ENCODE data around the gene NEURL3. TPM values are rescaled to one million over a fixed set of nuclear protein-coding genes. Genes with fewer than 3 reads are reported as not detected.

NEURL3 gene
- total and polyA plus RNA-seq, 9 of the 15 experiments (the other 6 are each of a cell fraction or from before 2014, with no cell fraction given): not detected

- TF ChIP-seq SMC3 (conservative IDR thresholded peaks at IDR 0.05; ENCODE audit: insufficient read depth, low read depth, low read length) (no peak), SRF (CRISPR knock-in tag; IDR thresholded peaks at IDR 0.05) (no peak), ZBTB9 (CRISPR knock-in tag; IDR thresholded peaks at IDR 0.05) (0 out of 2 replicates have a peak, but pooled peaks have one; percentile 39), MAZ (CRISPR knock-in tag; conservative IDR thresholded peaks at IDR 0.05 in 1 of 2, IDR thresholded peaks at IDR 0.05 in 1 of 2) (0 out of 4 replicates have a peak, but pooled peaks of 1 of the 2 experiments have one; percentile 18), SPI1 (IDR thresholded peaks at IDR 0.05; ENCODE audit: borderline replicate concordance, low read depth, low read length) (peak; percentile 59; the same call in 1 of the 2 replicates)
- TF ChIP-seq, protein P1, sequence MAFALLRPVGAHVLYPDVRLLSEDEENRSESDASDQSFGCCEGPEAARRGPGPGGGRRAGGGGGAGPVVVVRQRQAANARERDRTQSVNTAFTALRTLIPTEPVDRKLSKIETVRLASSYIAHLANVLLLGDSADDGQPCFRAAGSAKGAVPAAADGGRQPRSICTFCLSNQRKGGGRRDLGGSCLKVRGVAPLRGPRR (CRISPR knock-in tag; IDR thresholded peaks at IDR 0.05): no peak
Observed at GRCh38 chr2:96485751-96486651, 19.2 kb downstream of the NEURL3 start (continued).

GRCh38 chr2:96485350-96485749 is 19.8 kb downstream of the NEURL3 start:
- H3K4me3 ChIP-seq: no peak overlapping the region
- DNase-seq (ENCODE audit: extremely low read depth in 1 of 4, low spot score in 3 of 4) (no peak), ATAC-seq (peak; percentile 38; the same call in 2 of the 3 replicates), FAIRE-seq (no peak)
- POLR2A ChIA-PET: interaction anchor here (0.9 kb wide), 1 partner anchor 9 kb away, joined by 3 read pairs; no protein-coding TSS in a partner anchor
- 8% methylated on average over 9 of the region's 9 CpGs for WGBS (ENCODE audit: insufficient coverage, low coverage, missing lambda C conversion rate)
- peak overlapping the region; percentile 78; the same call in 1 of the 2 replicates for H2AFZ ChIP-seq (ENCODE audit: low read depth, low read length)
- intact Hi-C loops (cut with micrococcal nuclease): no loop called here
- no peaks in the 10 kb centered on the region for H3K36me3 ChIP-seq (ENCODE audit: control insufficient read depth, insufficient read depth, low read length)
- BruUV-seq (replicated peaks): no TSS peak
- no peaks in the 10 kb centered on the region for H4K20me1 ChIP-seq (replicated peaks; ENCODE audit: control insufficient read depth, insufficient read depth, low read length)
- CTCF ChIA-PET (ENCODE audit: low intra/inter-chr PET ratio): no interaction called here
- no peak overlapping the region for H3K9ac ChIP-seq (ENCODE audit: insufficient read depth in 1 of 2, low read depth in 2 of 2, low read length in 2 of 2)
- no peaks in the 10 kb centered on the region for H3K9me1 ChIP-seq (ENCODE audit: control insufficient read depth, insufficient read depth, low read length)
- H3K79me2 ChIP-seq (ENCODE audit: control insufficient read depth, insufficient read depth, low read length): no peaks in the 10 kb centered on the region
- H3K27me3 ChIP-seq (ENCODE audit: control insufficient read depth in 2 of 2, insufficient read depth in 2 of 2, low read length in 2 of 2): peaks cover 12 to 24% of the 10 kb centered on the region in 2 experiments; a peak in 4 of 5 replicates
- in situ Hi-C loops (cut with MboI): no loop called here
- H3K4me2 ChIP-seq (ENCODE audit: insufficient read depth, low read length): no peak overlapping the region
- no peak overlapping the region for H3K27ac ChIP-seq (ENCODE audit: extremely low read depth, low read depth, low read length)
- H3K9me3 ChIP-seq (replicated peaks; ENCODE audit: control insufficient read depth, insufficient read depth, low read depth, low read length): no peaks in the 10 kb centered on the region
- H3K4me1 ChIP-seq (replicated peaks in 1 of 2; ENCODE audit: control insufficient read depth in 2 of 2, insufficient read depth in 2 of 2, low read length in 2 of 2): peaks cover 0 to 9% of the 10 kb centered on the region in 2 experiments; a peak in 4 of 5 replicates
- no peak for TF ChIP-seq SUPT5H (IDR thresholded peaks at IDR 0.05)
- no peak for TF ChIP-seq ZNF398 (CRISPR knock-in tag; IDR thresholded peaks at IDR 0.05)
- TF ChIP-seq RFX7 (CRISPR knock-in tag; IDR thresholded peaks at IDR 0.05): no peak
- TF ChIP-seq HDAC3 (IDR thresholded peaks at IDR 0.05; ENCODE audit: borderline replicate concordance, partially characterized antibody): no peak
- TF ChIP-seq, protein P2, sequence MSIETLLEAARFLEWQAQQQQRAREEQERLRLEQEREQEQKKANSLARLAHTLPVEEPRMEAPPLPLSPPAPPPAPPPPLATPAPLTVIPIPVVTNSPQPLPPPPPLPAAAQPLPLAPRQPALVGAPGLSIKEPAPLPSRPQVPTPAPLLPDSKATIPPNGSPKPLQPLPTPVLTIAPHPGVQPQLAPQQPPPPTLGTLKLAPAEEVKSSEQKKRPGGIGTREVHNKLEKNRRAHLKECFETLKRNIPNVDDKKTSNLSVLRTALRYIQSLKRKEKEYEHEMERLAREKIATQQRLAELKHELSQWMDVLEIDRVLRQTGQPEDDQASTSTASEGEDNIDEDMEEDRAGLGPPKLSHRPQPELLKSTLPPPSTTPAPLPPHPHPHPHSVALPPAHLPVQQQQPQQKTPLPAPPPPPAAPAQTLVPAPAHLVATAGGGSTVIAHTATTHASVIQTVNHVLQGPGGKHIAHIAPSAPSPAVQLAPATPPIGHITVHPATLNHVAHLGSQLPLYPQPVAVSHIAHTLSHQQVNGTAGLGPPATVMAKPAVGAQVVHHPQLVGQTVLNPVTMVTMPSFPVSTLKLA (conservative IDR thresholded peaks at IDR 0.05): no peak
- no peak for TF ChIP-seq SIN3B (IDR thresholded peaks at IDR 0.05; ENCODE audit: low read depth)
- TF ChIP-seq PCBP1 (IDR thresholded peaks at IDR 0.05; ENCODE audit: low read depth, low read length, poor library complexity, severe bottlenecking): no peak
- TF ChIP-seq ZNF133 (CRISPR knock-in tag; IDR thresholded peaks at IDR 0.05): no peak

All from K562 (cell line).